Thoracic aorta (tissue), 2 donors: ENCODE measurements around the gene SAMHD1. TPM values are rescaled to one million over a fixed set of nuclear protein-coding genes. Genes with fewer than 3 reads are reported as not detected.

Experiments used
- ATAC-seq: fragments of 150-250 bp; one replicate; pipeline ENCODE4 v1.8.0; 2017; ENCODE audit warnings: low read depth; ENCODE audit not compliant: insufficient number of reproducible peaks, low FRiP score
- DNase-seq: peaks from one replicate; pipeline ENCODE4 v3.0.0-alpha.2; 2020; ENCODE audit warnings: low spot score
- H3K27ac ChIP-seq, 2 donors: fragments of 200-600 bp; sonication (generic); 1 replicate in 1 of 2; 2 replicates in 1 of 2; pipeline ENCODE4 v1.5.1; 2016; ENCODE audit warnings: mild to moderate bottlenecking in 2 of 2, moderate library complexity in 2 of 2
- H3K27me3 ChIP-seq: fragments of 200-600 bp; sonication (generic); replicated peaks from 2 replicates; pipeline ENCODE4 v1.6.0; 2016; ENCODE audit warnings: mild to moderate bottlenecking; ENCODE audit not compliant: insufficient read depth
- H3K36me3 ChIP-seq: fragments of 200-600 bp; sonication (generic); one replicate; pipeline ENCODE4 v1.5.1; 2016
- H3K4me1 ChIP-seq, 2 donors: fragments of 200-600 bp; sonication (generic); 1 replicate in 1 of 2; 2 replicates in 1 of 2; pipeline versions ENCODE4 v1.5.1 to v1.6.0; 2016; ENCODE audit warnings: low read depth in 2 of 2, mild to moderate bottlenecking in 1 of 2; ENCODE audit not compliant: control insufficient read depth in 1 of 2
- H3K4me3 ChIP-seq: fragments of 200-600 bp; sonication (generic); 2 replicates; pipeline ENCODE4 v1.5.1; 2016; ENCODE audit warnings: mild to moderate bottlenecking
- H3K9me3 ChIP-seq: fragments of 200-600 bp; sonication (generic); 2 replicates; pipeline ENCODE4 v1.5.1; 2016
- total RNA-seq, 2 donors: library from RNA; depleted of rRNA; stranded (reverse); fragments of >200 nt; gene quantifications; one replicate each; pipeline versions ENCODE4 v1.1.0 to v1.2.3, GENCODE V29; 2016
- TF ChIP-seq, protein P1 (sequence below): fragments of 200-600 bp; sonication (generic); IDR thresholded peaks from one replicate; pipeline ENCODE4 v1.5.1; 2019; ENCODE audit warnings: antibody characterized with exemption

Gene SAMHD1
- total RNA-seq, 2 donors from 2014 or later: 229 to 365 TPM

DNA sequence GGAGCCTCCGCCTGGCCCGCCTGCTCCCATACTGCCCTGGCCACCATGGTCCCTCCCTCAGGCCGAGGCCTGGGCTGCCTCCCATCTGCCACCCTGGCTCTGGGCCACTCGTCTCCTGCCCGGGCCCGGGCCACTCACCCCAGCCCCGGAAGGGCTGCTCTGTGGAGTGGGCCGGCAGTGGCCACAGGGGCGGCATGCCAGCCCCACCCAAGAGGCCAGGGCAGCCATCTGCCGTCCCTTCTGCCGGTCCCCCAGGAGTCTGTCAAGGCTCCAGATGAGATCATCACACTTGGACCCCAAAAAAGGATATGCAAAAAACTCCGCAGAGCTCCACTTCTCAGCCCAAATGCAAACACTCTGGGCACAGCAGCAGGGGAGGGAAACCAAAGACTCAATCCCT, 99.3 kb downstream of the SAMHD1 start:
- Histone ChIP-seq H3K27ac (peak overlapping the region; percentile 81 to 82), H3K36me3 (no peaks in the 10 kb centered on the region), H3K4me1 (peaks cover 28 to 81% of the 10 kb centered on the region in 2 donors), H3K9me3 (no peaks in the 10 kb centered on the region), H3K4me3 (peak overlapping the region; percentile 52), H3K27me3 (no peaks in the 10 kb centered on the region)
- TF ChIP-seq, protein P1, sequence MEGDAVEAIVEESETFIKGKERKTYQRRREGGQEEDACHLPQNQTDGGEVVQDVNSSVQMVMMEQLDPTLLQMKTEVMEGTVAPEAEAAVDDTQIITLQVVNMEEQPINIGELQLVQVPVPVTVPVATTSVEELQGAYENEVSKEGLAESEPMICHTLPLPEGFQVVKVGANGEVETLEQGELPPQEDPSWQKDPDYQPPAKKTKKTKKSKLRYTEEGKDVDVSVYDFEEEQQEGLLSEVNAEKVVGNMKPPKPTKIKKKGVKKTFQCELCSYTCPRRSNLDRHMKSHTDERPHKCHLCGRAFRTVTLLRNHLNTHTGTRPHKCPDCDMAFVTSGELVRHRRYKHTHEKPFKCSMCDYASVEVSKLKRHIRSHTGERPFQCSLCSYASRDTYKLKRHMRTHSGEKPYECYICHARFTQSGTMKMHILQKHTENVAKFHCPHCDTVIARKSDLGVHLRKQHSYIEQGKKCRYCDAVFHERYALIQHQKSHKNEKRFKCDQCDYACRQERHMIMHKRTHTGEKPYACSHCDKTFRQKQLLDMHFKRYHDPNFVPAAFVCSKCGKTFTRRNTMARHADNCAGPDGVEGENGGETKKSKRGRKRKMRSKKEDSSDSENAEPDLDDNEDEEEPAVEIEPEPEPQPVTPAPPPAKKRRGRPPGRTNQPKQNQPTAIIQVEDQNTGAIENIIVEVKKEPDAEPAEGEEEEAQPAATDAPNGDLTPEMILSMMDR: no peak
- ATAC-seq (peak; percentile 21), DNase-seq (no peak)

DNA sequence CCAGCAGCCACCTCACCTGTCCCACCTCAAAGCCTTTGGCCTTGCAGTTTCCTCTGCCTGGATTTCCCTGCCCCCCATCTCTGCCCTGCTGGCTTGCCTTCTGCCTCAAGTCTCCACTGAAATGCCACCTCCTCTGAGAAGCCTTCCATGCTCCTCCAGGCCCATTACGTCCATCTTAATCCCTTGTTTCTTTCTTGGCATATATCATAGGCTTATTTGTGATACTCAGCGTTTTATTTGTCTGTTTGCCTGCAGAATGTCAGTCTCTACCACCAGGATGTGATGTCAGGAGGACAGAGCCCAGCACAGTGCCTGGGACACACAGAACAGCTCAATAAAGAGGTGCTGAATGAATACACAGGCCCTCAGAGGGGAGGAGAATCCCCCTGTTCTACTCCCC, 100.0 kb downstream of the SAMHD1 start:
- Histone ChIP-seq H3K27me3 (no peaks in the 10 kb centered on the region), H3K9me3 (no peaks in the 10 kb centered on the region), H3K36me3 (no peaks in the 10 kb centered on the region), H3K4me1 (peaks cover 32 to 80% of the 10 kb centered on the region in 2 donors), H3K4me3 (peak overlapping the region; percentile 52), H3K27ac (peak overlapping the region; percentile 81 to 82)
- DNase-seq (no peak), ATAC-seq (no peak)
- TF ChIP-seq, protein P1: no peak

DNA sequence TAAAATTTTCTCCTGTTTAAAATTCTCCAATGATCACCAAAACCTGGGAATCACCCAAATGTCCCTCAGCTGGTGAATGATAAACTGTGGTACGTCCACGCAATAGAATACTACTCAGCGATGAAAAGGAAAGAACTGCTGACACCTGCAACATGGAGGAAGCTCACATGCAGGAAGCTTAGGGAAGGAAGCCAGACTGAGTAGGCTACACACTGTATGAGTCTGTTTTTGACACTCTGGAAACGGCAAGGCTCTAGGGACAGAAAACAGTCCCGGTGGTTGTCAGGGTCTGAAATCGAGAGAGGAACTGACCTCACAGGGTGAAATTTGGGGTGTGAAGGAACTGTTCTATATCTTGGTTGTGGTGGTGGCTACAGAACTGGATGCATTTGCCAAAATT, 100.7 kb downstream of the SAMHD1 start:
- Histone ChIP-seq H3K27me3 (no peaks in the 10 kb centered on the region), H3K36me3 (no peaks in the 10 kb centered on the region), H3K4me1 (peaks cover 32 to 80% of the 10 kb centered on the region in 2 donors), H3K27ac (peak overlapping the region in 1 of 2 donors; percentile 89), H3K9me3 (no peaks in the 10 kb centered on the region), H3K4me3 (no peak overlapping the region)
- TF ChIP-seq, protein P1: no peak
- ATAC-seq (no peak), DNase-seq (no peak)

DNA sequence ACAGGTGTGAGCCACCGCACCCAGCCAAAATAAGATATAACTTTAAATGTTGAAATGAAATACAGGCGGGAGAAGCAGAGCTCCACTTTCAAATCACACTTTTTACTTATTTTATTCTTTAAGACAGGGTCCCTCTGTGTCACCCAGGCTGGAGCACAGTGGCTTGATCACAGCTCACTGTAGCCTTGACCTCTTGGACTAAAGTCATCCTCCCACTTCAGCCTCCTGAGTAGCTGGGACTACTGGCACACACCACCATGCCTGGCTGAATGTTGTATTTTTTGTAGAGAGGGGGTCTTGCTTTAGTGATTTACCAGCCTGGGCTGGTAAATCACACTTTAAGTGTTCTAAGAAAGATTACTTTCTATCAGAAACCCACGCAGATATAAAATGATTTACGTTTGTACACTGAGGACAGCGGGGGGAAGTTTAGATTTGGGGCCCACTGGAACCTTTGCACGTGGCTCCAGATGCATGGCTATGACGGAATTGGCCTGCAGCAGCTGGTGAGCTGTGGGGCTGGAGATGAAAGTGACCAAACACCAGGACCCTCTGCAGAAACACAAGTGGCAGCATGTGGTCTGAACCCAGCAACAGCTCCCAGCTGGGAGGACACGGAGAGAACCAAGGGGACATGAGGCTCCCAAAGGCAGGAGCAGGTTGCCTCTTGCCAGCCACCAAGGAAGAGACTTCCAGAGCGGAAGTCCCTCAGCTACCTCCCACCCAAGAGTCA, 102.0 kb downstream of the SAMHD1 start:
- no peak for ATAC-seq
- TF ChIP-seq, protein P1: no peak
- peak overlapping the region; percentile 25 to 89 for H3K27ac ChIP-seq
- no peak overlapping the region for H3K4me3 ChIP-seq
- no peaks in the 10 kb centered on the region for H3K9me3 ChIP-seq
- H3K4me1 ChIP-seq: peaks cover 36 to 79% of the 10 kb centered on the region in 2 donors
- no peak for DNase-seq
- no peaks in the 10 kb centered on the region for H3K27me3 ChIP-seq
- H3K36me3 ChIP-seq: no peaks in the 10 kb centered on the region

DNA sequence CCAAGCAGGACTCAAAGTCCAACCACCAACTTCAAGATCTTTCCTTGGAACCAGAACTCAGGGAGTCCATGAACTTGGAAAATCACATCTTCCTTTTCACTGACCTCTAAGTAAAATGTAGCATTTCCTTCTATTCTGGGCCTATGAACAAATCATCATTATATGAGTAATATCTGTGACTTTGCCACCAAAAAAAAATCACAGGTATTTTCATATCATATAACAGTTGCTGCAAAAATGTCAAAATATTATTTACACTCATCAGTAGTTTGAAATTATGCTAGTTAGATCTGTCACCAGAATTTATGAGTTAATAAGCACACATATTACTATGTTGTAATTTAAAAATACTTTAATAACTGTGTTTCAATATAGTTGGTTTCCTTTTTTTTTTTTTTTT, 102.8 kb downstream of the SAMHD1 start:
- TF ChIP-seq, protein P1: no peak
- no peaks in the 10 kb centered on the region for H3K9me3 ChIP-seq
- no peak for ATAC-seq
- H3K4me3 ChIP-seq: no peak overlapping the region
- no peaks in the 10 kb centered on the region for H3K27me3 ChIP-seq
- H3K36me3 ChIP-seq: no peaks in the 10 kb centered on the region
- peak overlapping the region; percentile 89 to 92 for H3K27ac ChIP-seq
- H3K4me1 ChIP-seq: peaks cover 36 to 76% of the 10 kb centered on the region in 2 donors
- no peak for DNase-seq
